Measurements from ENCODE around the gene ABR.

DNA sequence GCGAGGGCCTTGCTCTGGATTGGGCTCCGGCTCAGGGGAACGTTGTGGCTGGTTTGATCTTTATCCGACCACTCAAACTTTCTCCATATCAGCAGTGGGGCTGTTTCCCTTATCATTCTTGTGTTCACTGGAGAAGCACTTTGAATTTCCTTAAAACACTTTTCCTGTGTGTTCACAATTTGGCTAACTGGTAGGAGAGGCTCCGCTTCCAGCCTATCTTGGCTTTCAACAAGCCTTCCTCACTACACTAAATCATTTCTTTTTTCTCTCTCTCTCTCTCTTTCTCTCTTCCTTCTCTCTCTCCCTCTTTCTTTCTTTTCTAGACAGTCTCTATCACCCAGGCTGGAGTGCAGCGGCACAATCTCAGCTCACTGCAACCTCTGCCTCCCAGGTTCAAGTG lies 43.0 kb downstream of the ABR start:
- TF ChIP-seq, protein P1, sequence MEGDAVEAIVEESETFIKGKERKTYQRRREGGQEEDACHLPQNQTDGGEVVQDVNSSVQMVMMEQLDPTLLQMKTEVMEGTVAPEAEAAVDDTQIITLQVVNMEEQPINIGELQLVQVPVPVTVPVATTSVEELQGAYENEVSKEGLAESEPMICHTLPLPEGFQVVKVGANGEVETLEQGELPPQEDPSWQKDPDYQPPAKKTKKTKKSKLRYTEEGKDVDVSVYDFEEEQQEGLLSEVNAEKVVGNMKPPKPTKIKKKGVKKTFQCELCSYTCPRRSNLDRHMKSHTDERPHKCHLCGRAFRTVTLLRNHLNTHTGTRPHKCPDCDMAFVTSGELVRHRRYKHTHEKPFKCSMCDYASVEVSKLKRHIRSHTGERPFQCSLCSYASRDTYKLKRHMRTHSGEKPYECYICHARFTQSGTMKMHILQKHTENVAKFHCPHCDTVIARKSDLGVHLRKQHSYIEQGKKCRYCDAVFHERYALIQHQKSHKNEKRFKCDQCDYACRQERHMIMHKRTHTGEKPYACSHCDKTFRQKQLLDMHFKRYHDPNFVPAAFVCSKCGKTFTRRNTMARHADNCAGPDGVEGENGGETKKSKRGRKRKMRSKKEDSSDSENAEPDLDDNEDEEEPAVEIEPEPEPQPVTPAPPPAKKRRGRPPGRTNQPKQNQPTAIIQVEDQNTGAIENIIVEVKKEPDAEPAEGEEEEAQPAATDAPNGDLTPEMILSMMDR (IDR thresholded peaks at IDR 0.05; ENCODE audit: control extremely low read depth in 1 of 3, insufficient read depth in 1 of 3, low read depth in 1 of 3, low read length in 3 of 3) = no peak
- no peak for TF ChIP-seq ZNF274 (IDR thresholded peaks at IDR 0.05; ENCODE audit: borderline replicate concordance, extremely low read depth, low read length)
